ENCODE data around the gene ARID3A. TPM values are rescaled to one million over a fixed set of nuclear protein-coding genes. Genes with fewer than 3 reads are reported as not detected.

Gene ARID3A
- total and polyA plus RNA-seq, 2 of the 8 experiments (the other 6 are each of a cell fraction or from before 2014, with no cell fraction given): 40.5 to 77.4 TPM

- Histone ChIP-seq H3K14ac (ENCODE audit: insufficient read length) (no peak overlapping the region), H4K20me1 (replicated peaks in 1 of 2; ENCODE audit: control insufficient read depth in 1 of 2, insufficient read depth in 2 of 2, low read length in 2 of 2) (no peaks in the 10 kb centered on the region), H2BK20ac (ENCODE audit: low read length) (no peak overlapping the region), H2AK5ac (ENCODE audit: low read depth, low read length) (no peak overlapping the region), H3K36me3 (ENCODE audit: control insufficient read depth in 2 of 4, insufficient read depth in 4 of 4, low read length in 3 of 4) (peaks cover 11 to 51% (median 28%) of the 10 kb centered on the region in 4 experiments), H3K79me1 (ENCODE audit: low read depth, low read length) (no peaks in the 10 kb centered on the region), H3K9ac (replicated peaks in 1 of 4; ENCODE audit: extremely low read depth in 1 of 4, low read depth in 3 of 4, low read length in 3 of 4) (no peak overlapping the region), H2BK5ac (ENCODE audit: low read depth, low read length) (no peak overlapping the region), H3K23ac (ENCODE audit: insufficient read length) (no peak overlapping the region), H4K91ac (replicated peaks; ENCODE audit: insufficient read length, low read length) (no peak overlapping the region), H3K4me1 (replicated peaks in 1 of 4; ENCODE audit: control insufficient read depth in 3 of 4, insufficient read depth in 4 of 4, low read length in 3 of 4) (peaks cover 0 to 3% (median 0%) of the 10 kb centered on the region in 4 experiments; a peak in 1 of 7 replicates), H3K4ac (replicated peaks; ENCODE audit: insufficient read length, low read depth, low read length) (no peak overlapping the region), H2BK120ac (replicated peaks; ENCODE audit: low read depth, low read length) (no peak overlapping the region), H2BK12ac (ENCODE audit: low read depth, low read length) (no peak overlapping the region), H3K4me2 (ENCODE audit: insufficient read depth in 1 of 2, low read depth in 2 of 2, low read length in 2 of 2) (no peak overlapping the region), H4K5ac (ENCODE audit: insufficient read length, low read depth, low read length) (no peak overlapping the region), H2BK15ac (ENCODE audit: low read length) (no peak overlapping the region), H3K23me2 (ENCODE audit: low read depth, low read length) (no peaks in the 10 kb centered on the region), H3K9me3 (ENCODE audit: insufficient read depth in 2 of 2, low read depth in 1 of 2, low read length in 1 of 2) (peaks cover 5 to 11% of the 10 kb centered on the region in 2 experiments), H3K79me2 (ENCODE audit: control insufficient read depth in 1 of 2, insufficient read depth in 2 of 2, low read length in 2 of 2) (no peaks in the 10 kb centered on the region), H3K27ac (ENCODE audit: low read depth, low read length) (no peak overlapping the region), H3K18ac (ENCODE audit: extremely low read depth, low read length) (no peak overlapping the region), H3K56ac (replicated peaks; ENCODE audit: insufficient read length, low read depth, low read length) (no peak overlapping the region), H3K4me3 (ENCODE audit: extremely low read depth in 1 of 4, insufficient read depth in 2 of 4, low read depth in 3 of 4, low read length in 4 of 4) (no peak overlapping the region), H2AFZ (ENCODE audit: low read length) (no peak overlapping the region), H3K27me3 (replicated peaks in 1 of 4; ENCODE audit: control insufficient read depth in 3 of 4, extremely low read depth in 1 of 4, insufficient read depth in 3 of 4, low read length in 3 of 4) (no peaks in the 10 kb centered on the region), H4K8ac (ENCODE audit: extremely low read depth, insufficient read depth, low read length) (no peak overlapping the region)
- FAIRE-seq (no peak), DNase-seq (ENCODE audit: low read depth in 1 of 2, low spot score in 2 of 2) (no peak)
- POLR2A ChIA-PET (ENCODE audit: partially characterized antibody): interaction anchor here (0.6 to 1.6 kb wide), 5 partner anchors 13 to 92 kb away, joined by 3 to 10 read pairs (median 5); partner anchors contain the start of gene WDR18
- 94% methylated on average over 15 of the region's 24 CpGs; no CpG with 5 or more reads in 1 of the 2 experiments for WGBS, 2 experiments (ENCODE audit: extremely low coverage in 1 of 2, insufficient coverage in 1 of 2, insufficient read length in 1 of 2, insufficient replicate concordance in 2 of 2, low coverage in 1 of 2, low lambda C conversion rate in 2 of 2, missing lambda C conversion rate in 1 of 2)
- CTCF ChIA-PET (ENCODE audit: partially characterized antibody): interaction anchor here (0.6 to 3.3 kb wide), 13 partner anchors 10 to 146 kb away, joined by 3 to 62 read pairs (median 8); partner anchors contain the start of gene WDR18
- TF ChIP-seq FOSL1 (IDR thresholded peaks at IDR 0.05; ENCODE audit: insufficient read depth, low read depth, low read length) (no peak), TCF12 (IDR thresholded peaks at IDR 0.05; ENCODE audit: low read depth, low read length) (no peak), RAD21 (IDR thresholded peaks at IDR 0.05 in 1 of 2, conservative IDR thresholded peaks at IDR 0.05 in 1 of 2; ENCODE audit: low read depth in 2 of 2, low read length in 2 of 2) (no peak), BRCA1 (IDR thresholded peaks at IDR 0.05; ENCODE audit: low read depth, low read length) (no peak), ASH2L (IDR thresholded peaks at IDR 0.05; ENCODE audit: low read length) (no peak), SIX5 (IDR thresholded peaks at IDR 0.05; ENCODE audit: low read depth, low read length) (no peak), EP300 (IDR thresholded peaks at IDR 0.05; ENCODE audit: borderline replicate concordance in 1 of 2, low read depth in 2 of 2, low read length in 2 of 2) (no peak), SP2 (IDR thresholded peaks at IDR 0.05; ENCODE audit: low read length) (no peak)
- TF ChIP-seq, protein P1, sequence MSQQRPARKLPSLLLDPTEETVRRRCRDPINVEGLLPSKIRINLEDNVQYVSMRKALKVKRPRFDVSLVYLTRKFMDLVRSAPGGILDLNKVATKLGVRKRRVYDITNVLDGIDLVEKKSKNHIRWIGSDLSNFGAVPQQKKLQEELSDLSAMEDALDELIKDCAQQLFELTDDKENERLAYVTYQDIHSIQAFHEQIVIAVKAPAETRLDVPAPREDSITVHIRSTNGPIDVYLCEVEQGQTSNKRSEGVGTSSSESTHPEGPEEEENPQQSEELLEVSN (IDR thresholded peaks at IDR 0.05): no peak
- TF ChIP-seq, protein P2, sequence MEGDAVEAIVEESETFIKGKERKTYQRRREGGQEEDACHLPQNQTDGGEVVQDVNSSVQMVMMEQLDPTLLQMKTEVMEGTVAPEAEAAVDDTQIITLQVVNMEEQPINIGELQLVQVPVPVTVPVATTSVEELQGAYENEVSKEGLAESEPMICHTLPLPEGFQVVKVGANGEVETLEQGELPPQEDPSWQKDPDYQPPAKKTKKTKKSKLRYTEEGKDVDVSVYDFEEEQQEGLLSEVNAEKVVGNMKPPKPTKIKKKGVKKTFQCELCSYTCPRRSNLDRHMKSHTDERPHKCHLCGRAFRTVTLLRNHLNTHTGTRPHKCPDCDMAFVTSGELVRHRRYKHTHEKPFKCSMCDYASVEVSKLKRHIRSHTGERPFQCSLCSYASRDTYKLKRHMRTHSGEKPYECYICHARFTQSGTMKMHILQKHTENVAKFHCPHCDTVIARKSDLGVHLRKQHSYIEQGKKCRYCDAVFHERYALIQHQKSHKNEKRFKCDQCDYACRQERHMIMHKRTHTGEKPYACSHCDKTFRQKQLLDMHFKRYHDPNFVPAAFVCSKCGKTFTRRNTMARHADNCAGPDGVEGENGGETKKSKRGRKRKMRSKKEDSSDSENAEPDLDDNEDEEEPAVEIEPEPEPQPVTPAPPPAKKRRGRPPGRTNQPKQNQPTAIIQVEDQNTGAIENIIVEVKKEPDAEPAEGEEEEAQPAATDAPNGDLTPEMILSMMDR (IDR thresholded peaks at IDR 0.05; ENCODE audit: control extremely low read depth in 1 of 3, insufficient read depth in 1 of 3, low read depth in 1 of 3, low read length in 3 of 3): no peak
These were observed 46.0 kb downstream of the ARID3A start for GRCh38 chr19:971795-972194.
